ENCODE data around the gene EME2.
"Not testable (repeated sequence)": the region's sequence is repeated elsewhere in the genome, so short reads cannot be mapped to it uniquely, and the experiment has no call there.

EME2 gene

DNA sequence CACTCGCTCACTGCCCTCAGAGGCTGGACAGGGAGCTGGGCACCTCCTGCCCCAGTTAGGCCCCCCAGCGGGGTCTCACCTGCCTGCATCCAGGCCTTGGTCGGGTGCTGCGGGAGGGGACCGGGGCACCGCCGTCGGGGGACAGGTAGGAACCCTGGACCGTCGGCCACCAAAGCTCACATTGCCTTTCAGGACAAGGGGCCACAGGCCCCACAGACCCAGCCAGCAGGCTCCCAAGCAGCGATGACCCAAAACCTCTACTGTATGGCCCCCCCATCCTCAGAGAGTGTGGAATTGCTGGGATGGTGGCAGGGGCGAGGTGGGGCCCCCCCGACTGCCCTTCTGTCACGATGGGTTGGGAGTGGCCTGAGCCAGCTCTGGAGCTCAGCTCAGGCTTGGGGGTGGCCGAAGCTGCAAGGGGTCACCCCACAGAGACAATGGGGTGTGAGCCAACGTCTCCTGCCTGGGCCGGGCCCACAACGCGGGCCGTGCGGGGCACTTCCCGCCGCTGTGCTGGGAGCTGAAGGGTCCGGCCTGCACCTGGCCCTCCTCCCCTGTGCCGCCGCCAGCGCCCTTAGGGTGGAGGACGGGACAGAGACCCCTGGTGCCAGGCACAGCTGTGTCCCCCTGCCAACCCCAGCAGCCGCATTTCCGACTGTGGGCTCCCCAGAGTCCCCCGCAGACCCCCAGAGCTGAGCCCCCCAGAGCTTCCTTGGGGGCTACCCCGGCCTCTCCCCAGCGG, 20.4 kb downstream of the EME2 start:
- no peak for DNase-seq

DNA sequence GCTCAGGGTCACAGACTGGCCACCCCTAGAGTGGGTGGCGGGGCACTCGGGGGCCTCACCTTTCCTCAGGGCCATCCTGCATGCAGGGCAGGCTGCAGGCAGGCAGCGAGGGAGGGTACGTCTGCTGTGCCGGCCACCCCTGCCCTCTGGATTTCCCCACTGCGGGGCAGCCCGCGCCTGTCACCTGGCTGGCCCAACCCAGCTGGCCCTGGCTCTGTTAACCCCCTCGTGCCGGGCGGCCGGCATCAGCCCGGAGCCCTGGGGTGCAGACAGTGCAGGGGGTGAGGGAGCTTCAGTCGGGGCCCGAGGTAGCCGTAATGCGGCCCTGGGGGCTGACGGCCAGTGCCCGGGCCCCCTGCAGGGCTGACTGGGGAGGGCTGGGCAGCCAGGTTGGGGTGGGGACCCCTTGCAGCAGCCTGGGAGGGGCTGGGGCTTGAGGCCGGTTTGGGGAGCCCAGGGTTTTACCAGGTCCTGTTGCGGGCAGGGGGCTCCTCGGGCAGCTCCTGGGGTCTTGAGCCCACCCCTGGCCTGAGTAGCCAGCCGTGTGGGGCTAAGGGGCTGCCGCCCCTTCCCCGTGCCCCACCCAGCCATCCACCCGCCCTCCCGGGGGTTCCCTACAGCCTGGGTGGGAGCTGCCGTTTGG, 21.1 kb downstream of the EME2 start, which contains the start of gene IGFALS:
Gene IGFALS, minus strand, starts transcription at position 128 of the 643 bp plus-strand sequence. Its CDS starts 53 bp downstream, at position 75.
- no peak for DNase-seq

GRCh38 chr16:1794221-1794871, 21.7 kb downstream of the EME2 start:
- no peak for DNase-seq

GRCh38 chr16:1794908-1795666, 22.5 kb downstream of the EME2 start:
- DNase-seq = no peak

- DNase-seq = not testable (repeated sequence)
Measured at GRCh38 chr16:1799263-1799662, 26.7 kb downstream of the EME2 start.

DNA sequence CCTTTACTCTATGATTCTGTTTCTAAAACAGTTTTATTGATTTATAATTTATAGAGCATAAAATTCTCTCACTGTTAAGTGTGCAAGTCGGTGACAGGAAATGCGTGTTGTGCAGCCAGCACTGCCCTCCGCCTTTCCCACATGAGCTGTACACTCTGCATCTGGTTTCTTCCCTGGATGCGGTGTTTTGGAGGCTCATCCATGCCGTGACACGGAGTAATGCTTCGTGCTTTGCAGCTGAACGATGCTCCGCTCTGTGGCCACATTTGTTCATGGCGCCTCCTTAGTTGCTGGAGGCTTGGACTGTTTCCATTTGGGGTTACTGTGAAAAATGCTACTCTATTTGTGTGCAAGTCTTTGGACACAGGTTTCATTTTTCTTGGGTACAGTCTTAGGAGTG, 28.1 kb downstream of the EME2 start:
- DNase-seq = no peak

GRCh38 chr16:1807626-1808025, 35.0 kb downstream of the EME2 start:
- DNase-seq = no peak

DNA sequence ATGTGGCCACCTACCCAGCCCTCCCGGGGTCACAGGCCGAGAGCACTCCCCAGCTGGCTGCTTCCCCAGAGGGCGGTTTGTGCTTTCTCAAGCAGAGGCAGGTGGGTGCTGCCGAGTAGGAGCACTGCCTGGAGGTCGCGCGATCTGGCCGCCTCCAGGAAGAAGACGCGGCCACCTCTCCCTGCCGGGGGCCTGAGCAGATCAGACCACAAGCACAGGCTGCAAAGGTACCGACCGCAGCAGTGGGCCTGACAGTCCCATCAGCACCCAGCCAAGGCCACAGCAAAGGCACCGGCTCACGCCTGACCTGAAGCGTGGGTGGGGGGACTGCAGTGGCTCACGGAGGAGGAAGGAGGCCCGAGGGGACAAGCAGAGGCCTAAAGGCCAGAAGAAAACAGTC, 36.1 kb downstream of the EME2 start:
- DNase-seq = no peak

DNA sequence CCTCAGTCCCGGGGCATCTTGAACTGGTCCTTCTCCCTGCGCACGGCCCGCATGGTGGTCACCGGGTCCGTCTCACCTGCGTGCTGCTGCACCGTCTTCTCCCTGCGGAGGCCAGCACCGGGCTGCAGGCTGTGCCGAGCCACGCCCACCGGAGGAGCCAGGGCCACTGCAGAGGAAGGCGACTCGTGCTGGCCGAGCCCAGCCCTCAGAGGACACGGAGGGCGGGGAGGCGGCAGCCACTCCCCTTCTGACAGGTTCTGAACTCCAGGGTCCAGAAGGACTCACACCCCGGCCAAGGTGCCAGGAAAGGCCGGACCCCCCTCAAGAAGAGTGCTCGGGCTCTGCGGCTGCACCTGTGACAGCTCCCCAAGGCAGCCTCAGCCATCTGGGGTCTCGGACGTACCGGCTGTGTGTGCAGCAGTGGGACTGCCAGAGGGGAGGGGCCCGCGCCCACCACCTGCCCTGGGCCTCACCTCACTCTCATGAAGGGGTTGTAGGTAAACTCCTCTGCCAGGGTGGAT, 36.7 kb downstream of the EME2 start:
- DNase-seq = no peak

DNA sequence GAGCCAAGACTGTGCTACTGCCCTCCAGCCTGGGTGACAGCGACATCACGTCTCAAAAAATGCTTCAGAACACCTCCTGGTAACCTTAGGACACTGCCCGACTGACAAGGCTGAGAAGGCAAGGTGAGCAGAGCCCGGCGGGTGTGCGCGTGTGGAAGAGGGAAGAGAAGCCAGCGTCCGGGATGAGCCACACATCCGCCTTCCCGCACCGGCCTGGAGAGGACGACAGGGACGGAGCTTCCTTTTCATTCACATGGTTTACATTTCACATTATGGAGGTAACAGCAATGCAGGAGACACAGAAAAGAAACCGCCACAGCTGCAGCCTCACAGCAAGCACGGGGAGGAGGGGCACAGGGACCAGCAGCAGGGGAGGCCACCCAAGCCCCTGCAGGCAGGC, 37.5 kb downstream of the EME2 start:
- DNase-seq = no peak

GRCh38 chr16:1810536-1810935, 37.9 kb downstream of the EME2 start:
- no peak for DNase-seq

GRCh38 chr16:1812732-1813163, 40.1 kb downstream of the EME2 start:
- DNase-seq = peak; percentile 12

- DNase-seq = no peak
Measured at GRCh38 chr16:1815461-1815860, 42.9 kb downstream of the EME2 start.

DNA sequence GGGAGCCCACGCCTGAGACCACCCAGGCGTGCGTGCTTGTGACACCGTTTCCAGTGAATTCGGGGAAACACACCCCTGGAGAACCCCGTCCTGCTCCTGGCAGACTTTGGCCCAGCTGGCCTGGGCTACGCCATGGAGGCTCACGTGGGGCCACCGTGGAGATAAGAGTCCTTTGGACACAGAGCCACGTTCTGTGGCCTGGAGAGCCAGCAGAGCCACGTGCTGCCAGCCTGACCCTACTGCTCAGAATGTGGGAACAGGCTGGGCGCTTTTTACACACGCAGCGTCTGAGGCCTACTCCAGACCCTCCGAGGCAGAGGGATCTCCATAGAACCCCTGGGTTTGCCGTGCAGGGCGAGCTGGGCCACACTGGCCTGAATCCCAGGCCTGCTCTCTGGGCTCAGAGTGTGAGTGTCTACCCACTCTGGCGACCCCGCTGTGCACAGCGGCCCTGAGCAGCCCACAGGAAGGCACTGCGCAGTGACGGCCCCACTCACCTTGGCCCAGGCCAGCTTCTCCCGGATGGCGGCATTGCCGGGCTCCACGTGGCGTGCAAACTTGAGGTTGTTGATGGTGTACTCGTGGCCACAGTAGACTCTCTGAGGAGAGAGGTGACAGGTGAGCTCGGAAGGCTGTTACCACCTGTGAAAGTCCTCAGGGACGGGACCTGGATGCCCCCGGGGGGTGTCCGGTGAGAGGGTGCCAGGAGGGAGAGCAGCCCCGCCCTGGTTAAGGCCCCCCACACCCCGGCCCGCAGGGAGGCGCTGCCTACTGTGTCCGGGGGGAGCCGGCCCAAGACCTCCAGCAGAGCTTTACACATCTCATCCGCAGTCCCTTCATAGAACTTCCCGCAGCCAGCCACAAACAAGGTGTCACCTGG, 44.0 kb downstream of the EME2 start:
- DNase-seq = no peak

- no peak for DNase-seq
Measured at GRCh38 chr16:1817276-1817589, 44.6 kb downstream of the EME2 start.

DNA sequence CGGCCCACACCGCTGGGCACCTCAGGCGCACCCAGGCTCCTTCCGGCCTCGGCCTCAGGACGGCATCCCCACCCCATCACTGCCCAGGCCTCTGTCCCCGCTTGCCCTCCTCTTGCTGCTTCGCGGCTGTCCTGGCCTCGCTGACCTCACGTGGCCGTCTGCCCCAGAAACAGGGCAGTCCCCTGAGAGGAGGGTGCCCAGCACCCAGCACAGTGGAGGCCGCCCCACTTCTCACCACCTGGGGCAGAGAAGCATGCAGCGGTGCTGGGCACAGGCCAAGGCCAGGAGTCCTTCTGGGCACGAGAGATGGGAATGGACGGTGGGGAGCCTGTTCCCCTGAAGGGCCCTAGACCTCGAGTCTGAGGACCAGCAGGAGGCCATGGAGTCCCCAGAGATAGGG, 45.1 kb downstream of the EME2 start:
- DNase-seq = no peak

DNA sequence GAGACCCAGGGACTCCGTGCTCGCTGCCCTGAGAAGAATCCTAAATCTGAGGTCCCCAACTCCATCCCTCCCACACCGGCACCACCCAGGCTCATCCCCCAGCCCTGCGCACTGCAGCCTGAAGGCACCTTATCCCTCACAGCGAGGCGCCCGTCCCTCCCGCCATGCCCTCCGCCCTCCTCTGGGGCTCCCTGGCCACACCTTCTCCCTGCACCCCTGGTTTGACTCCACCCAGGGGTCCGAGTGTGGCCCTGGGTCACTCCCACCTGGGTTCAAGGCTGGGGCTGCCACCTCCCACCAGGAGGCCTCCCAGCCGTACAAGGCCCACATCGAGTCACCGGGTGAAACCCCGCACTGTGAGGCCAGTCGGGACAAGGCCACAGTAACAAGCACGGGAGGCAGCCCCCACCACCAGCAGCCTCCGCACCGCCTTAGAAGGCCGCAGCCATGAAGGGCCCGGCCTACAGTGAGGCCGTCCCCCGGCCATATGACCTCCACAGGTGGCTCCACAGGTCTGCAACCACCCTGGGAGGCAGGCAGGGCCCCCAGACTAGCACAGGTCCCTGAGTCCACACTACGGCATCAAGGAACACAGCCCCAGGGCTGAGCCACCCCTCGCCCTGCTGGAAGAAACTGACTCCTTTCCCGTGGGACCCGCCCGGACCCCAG, 45.7 kb downstream of the EME2 start:
- DNase-seq = no peak

DNA sequence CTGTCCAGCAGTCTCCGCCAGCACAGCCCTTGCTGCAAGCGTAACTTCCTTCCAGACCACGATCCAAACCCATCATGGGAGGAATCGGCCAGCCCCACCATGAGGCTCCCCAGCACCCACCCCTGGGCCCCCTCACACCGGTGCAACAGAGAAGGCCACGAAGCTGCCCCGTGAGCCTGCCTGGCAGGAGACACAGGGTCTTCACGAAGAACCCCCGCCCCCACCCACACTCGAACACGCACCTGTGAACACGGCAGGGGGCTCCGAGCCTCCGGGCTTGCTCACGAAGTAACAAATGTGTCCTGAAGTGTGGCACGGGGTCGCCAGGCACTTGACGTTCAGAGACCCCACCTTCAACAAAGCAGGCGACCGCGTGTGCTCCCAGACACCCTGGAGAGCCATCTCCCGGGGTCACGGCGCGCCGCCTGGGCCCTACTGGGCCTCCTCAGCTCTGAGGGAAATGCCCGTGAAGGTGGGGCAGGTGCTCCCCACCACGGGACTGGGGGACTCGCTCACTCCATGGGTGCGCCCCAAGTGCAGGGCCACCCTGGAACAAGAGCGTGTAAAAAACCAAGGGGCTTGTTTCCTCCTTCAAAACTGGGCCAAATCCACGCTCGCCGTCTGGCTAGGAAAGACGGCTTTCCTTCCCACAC, 46.4 kb downstream of the EME2 start:
- no peak for DNase-seq

DNA sequence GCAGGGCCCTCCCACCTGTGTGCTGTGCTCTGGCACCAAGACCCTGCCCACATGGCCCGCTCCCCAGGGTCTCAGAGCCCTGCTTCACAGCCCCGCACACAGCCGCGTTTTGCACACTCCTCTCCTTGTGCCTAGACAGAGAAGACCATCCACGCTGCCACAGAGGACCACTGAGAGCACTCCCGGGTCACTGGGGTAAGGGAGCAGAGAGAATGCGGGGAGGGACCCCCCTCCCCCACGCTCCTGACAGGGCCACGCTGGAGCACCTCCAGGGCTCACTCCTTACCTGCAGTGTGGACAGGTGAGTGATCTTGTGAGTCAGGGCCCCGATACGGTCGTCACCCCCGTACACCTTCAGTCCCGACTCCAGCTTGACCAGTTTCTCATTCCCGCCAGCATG, 47.0 kb downstream of the EME2 start:
- no peak for DNase-seq

DNA sequence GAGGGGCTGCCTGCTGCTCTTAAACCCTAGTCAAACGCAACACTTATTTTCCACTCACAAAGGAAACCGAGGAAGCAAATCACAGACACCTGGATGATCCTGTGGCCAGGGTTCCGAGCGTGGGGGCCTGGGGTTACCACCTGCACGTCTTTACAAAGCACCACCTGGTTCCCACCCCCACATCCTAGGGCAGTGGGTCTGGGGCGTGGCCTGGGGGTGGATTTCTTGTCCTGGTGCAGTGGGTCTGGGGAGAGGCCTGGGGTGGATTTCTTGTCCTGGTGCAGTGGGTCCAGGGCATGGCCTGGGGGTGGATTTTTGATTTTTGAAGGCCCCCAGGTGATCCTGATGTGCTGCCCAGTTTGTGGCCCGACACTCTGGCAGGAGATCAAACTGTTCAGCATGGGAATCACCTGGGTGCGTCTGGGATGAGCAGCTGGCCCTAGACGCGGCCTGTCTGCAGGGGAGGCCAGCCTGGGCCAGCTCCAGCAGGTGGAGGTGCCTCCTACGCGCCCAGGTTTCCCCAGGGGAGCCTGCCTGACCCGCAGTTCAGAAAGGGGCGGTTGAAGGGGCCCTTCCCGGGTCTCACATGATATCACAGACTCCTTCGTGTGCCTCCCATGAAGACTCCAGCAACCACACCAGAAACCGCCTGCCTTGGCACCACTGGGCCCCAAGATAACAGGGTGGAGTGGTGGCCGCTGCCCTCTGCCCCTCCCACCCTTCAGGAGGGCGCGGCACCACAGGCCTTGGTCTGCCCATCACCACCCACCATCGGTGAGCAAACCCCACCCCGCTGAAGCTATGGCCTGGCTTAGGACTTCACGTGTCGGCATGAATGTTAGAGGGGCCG, 47.7 kb downstream of the EME2 start:
- DNase-seq = no peak
